Activated CD4-positive, alpha-beta T cell treated with anti-CD3 and anti-CD28 coated beads, Interleukin-2, Interleukin-6, amounts not matched to agents 100 ng/mL and 50 ng/mL, durations not matched to agents 16 hours and 8 hours (primary cell): ENCODE results near the gene PMVK.
"Not testable (repeated sequence)": the region's sequence is repeated elsewhere in the genome, so short reads cannot be mapped to it uniquely, and the experiment has no call there.

Experiments used
- DNase-seq: peaks from one replicate; pipeline ENCODE4 v3.0.0-alpha.2; 2020

PMVK gene

GRCh38 chr1:154936555-154937084 lies at the start of gene PMVK:
Gene PMVK (minus strand): TSS chr1:154936719. CDS start chr1:154936685, 34 bp downstream.
- DNase-seq = peak; percentile 96

- DNase-seq = no peak
These were observed 47.4 kb upstream of the PMVK start for GRCh38 chr1:154983776-154984466.

- peak; percentile 99 for DNase-seq
These were observed 46.6 kb upstream of the PMVK start, which contains the start of gene FLAD1 for GRCh38 chr1:154982897-154983648. Gene FLAD1 (plus strand): TSS chr1:154983344. CDS start chr1:154983695, 351 bp downstream.

- no peak for DNase-seq
These were observed 45.8 kb upstream of the PMVK start for GRCh38 chr1:154982341-154982740.

GRCh38 chr1:154978360-154978759 lies 41.8 kb upstream of the PMVK start:
- DNase-seq = no peak

- not testable (repeated sequence) for DNase-seq
These were observed 41.2 kb upstream of the PMVK start for GRCh38 chr1:154977762-154978161.

GRCh38 chr1:154975409-154976059 lies 39.0 kb upstream of the PMVK start:
- peak; percentile 73 for DNase-seq

- peak; percentile 97 for DNase-seq
These were observed 38.4 kb upstream of the PMVK start for GRCh38 chr1:154974808-154975408.

GRCh38 chr1:154974102-154974807 lies 37.7 kb upstream of the PMVK start, which contains the start of gene CKS1B:
Gene CKS1B (plus strand): TSS chr1:154974681. CDS start chr1:154974746, 65 bp downstream.
- peak; percentile 99 for DNase-seq

- peak; percentile 97 for DNase-seq
These were observed 37.0 kb upstream of the PMVK start for GRCh38 chr1:154973344-154974101.

GRCh38 chr1:154972517-154973343 lies 36.2 kb upstream of the PMVK start:
- no peak for DNase-seq

- no peak for DNase-seq
These were observed 35.6 kb upstream of the PMVK start for GRCh38 chr1:154972213-154972516.

- no peak for DNase-seq
These were observed 35.0 kb upstream of the PMVK start for GRCh38 chr1:154971341-154971998.

- peak; percentile 62 for DNase-seq
These were observed 34.3 kb upstream of the PMVK start, which contains the start of gene SHC1 for GRCh38 chr1:154970631-154971340. Gene SHC1 (minus strand): TSS chr1:154970747. CDS start chr1:154970526, 221 bp downstream.

GRCh38 chr1:154969860-154970452 lies 33.4 kb upstream of the PMVK start:
- no peak for DNase-seq

GRCh38 chr1:154969246-154969645 lies 32.7 kb upstream of the PMVK start:
- no peak for DNase-seq

GRCh38 chr1:154968731-154969130 lies 32.2 kb upstream of the PMVK start:
- DNase-seq = no peak

- no peak for DNase-seq
These were observed 30.9 kb upstream of the PMVK start for GRCh38 chr1:154967331-154967950.
